ENCODE results near the gene GBX1.

The GBX1 gene

GRCh38 chr7:151209588-151209987 is 42.1 kb upstream of the GBX1 start:
- DNase-seq (ENCODE audit: low spot score): no peak
- TF ChIP-seq, protein P1, sequence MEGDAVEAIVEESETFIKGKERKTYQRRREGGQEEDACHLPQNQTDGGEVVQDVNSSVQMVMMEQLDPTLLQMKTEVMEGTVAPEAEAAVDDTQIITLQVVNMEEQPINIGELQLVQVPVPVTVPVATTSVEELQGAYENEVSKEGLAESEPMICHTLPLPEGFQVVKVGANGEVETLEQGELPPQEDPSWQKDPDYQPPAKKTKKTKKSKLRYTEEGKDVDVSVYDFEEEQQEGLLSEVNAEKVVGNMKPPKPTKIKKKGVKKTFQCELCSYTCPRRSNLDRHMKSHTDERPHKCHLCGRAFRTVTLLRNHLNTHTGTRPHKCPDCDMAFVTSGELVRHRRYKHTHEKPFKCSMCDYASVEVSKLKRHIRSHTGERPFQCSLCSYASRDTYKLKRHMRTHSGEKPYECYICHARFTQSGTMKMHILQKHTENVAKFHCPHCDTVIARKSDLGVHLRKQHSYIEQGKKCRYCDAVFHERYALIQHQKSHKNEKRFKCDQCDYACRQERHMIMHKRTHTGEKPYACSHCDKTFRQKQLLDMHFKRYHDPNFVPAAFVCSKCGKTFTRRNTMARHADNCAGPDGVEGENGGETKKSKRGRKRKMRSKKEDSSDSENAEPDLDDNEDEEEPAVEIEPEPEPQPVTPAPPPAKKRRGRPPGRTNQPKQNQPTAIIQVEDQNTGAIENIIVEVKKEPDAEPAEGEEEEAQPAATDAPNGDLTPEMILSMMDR (IDR thresholded peaks at IDR 0.05; ENCODE audit: extremely low read depth, insufficient read depth, missing control alignments): no peak
- in situ Hi-C loops (cut with MboI; ENCODE audit: low pct_unique_long_range_greater_than_20kb, low sequenced_read_pairs, unreplicated experiment): no loop called here

DNA sequence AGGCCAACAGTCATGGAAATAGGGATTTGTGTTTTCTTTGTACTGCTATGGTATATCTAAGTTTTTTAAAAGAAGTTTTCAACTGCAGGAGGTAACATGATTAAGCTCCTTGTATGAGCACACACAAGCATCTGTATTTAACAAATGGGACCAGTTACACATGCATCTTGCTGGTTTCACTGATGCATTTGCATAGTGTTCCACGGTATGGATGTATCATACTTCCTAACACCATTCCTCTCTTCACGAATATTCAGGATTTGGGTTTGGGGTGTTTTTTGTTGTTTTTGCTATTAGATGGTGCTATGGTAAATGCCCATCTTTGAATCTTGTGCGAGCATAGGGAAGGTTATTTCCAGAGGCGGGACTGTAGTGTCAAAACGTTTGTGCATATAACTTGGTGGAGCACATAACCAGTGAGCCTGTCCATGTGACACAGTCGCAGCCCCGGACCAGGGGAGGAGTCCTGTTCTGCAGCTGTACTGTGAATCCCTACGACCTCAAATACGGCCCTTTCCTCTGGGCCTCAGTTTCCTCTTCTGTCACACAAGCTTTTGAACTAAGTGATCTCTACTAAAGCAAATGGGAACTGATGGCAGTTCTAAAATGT is 40.9 kb upstream of the GBX1 start:
- in situ Hi-C loops (cut with MboI; ENCODE audit: low pct_unique_long_range_greater_than_20kb, low sequenced_read_pairs, unreplicated experiment): no loop called here
- DNase-seq (ENCODE audit: low spot score): no peak
- TF ChIP-seq, protein P1 (IDR thresholded peaks at IDR 0.05; ENCODE audit: extremely low read depth, insufficient read depth, missing control alignments): no peak

DNA sequence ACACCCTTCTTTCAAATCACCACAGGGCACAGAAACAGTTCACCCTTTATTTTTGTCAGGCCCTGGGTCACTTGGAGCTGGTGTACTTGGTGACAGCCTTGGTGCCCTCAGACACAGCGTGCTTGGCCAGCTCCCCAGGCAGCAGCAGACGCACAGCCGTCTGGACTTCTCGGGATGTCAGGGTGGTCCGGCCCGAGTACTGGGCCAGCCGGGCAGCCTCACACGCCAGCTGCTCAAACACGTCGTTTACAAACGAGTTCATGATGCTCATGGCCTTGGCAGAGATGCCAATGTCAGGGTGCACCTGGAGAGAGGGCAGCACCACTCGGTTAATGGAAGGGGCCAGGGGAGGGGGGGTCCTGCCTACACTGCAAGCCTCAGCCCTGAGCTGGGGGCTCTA is 40.3 kb upstream of the GBX1 start:
- TF ChIP-seq, protein P1 (IDR thresholded peaks at IDR 0.05; ENCODE audit: extremely low read depth, insufficient read depth, missing control alignments): no peak
- in situ Hi-C loops (cut with MboI; ENCODE audit: low pct_unique_long_range_greater_than_20kb, low sequenced_read_pairs, unreplicated experiment): no loop called here
- no peak for DNase-seq (ENCODE audit: low spot score)

- in situ Hi-C loops (cut with MboI; ENCODE audit: low pct_unique_long_range_greater_than_20kb, low sequenced_read_pairs, unreplicated experiment): no loop called here
- TF ChIP-seq, protein P1 (IDR thresholded peaks at IDR 0.05; ENCODE audit: extremely low read depth, insufficient read depth, missing control alignments): no peak
- no peak for DNase-seq (ENCODE audit: low spot score)
These were observed 39.8 kb upstream of the GBX1 start for GRCh38 chr7:151207315-151207714.

GRCh38 chr7:151206914-151207313 is 39.4 kb upstream of the GBX1 start:
- DNase-seq (ENCODE audit: low spot score): no peak
- TF ChIP-seq, protein P1 (IDR thresholded peaks at IDR 0.05; ENCODE audit: extremely low read depth, insufficient read depth, missing control alignments): no peak
- in situ Hi-C loops (cut with MboI; ENCODE audit: low pct_unique_long_range_greater_than_20kb, low sequenced_read_pairs, unreplicated experiment): no loop called here

GRCh38 chr7:151205730-151206129 is 38.2 kb upstream of the GBX1 start:
- in situ Hi-C loops (cut with MboI; ENCODE audit: low pct_unique_long_range_greater_than_20kb, low sequenced_read_pairs, unreplicated experiment): no loop called here

More at GRCh38 chr7:151205730-151206129, 38.2 kb upstream of the GBX1 start:
- DNase-seq (ENCODE audit: low spot score): no peak
- TF ChIP-seq, protein P1 (IDR thresholded peaks at IDR 0.05; ENCODE audit: extremely low read depth, insufficient read depth, missing control alignments): no peak

Measured in GM13977 (cell line).